IMR-90 (cell line): ENCODE measurements around the gene PPP6R1. TPM values are rescaled to one million over a fixed set of nuclear protein-coding genes. Genes with fewer than 3 reads are reported as not detected.

Experiments used
- ATAC-seq: fragments of 200-7000 bp; cut with Tn5 transposase; 2 replicates; pipeline ENCODE4 v1.9.1; 2020; ENCODE audit warnings: low read depth, mild to moderate bottlenecking, moderate library complexity
- BruUV-seq: library from RNA; stranded (reverse); fragments of 400-500 nt; replicated peaks from 2 replicates; lab custom pipeline; 2021; lab: Mats Ljungman, UMichigan
- CTCF ChIA-PET: fragments of 300-600 bp; formaldehyde crosslinking; extraction: SDS; loops from one replicate; lab custom pipeline; 2021; ENCODE audit warnings: antibody characterized with exemption; lab: Yijun Ruan, JAX
- POLR2A ChIA-PET: fragments of 300-600 bp; sonication (Branson Sonifier 250); formaldehyde crosslinking; loops from one replicate; lab custom pipeline; 2022; ENCODE audit warnings: antibody characterized with exemption; ENCODE audit not compliant: unreplicated experiment; lab: Charles Lee
- DNase-seq: peaks from one replicate; pipeline ENCODE4 v3.0.0; 2013
- H2AFZ ChIP-seq: replicated peaks from 2 replicates; pipeline ENCODE3; 2013; ENCODE audit warnings: low read length, mild to moderate bottlenecking; ENCODE audit not compliant: poor library complexity
- H2AK5ac ChIP-seq: 2 replicates; pipeline ENCODE4 v1.6.1; 2013; ENCODE audit warnings: low read depth, low read length, inconsistent platforms
- H2AK9ac ChIP-seq: replicated peaks from 2 replicates; pipeline ENCODE3; 2013; ENCODE audit warnings: mild to moderate bottlenecking, low read depth, low read length, moderate library complexity; ENCODE audit not compliant: poor library complexity
- H2BK120ac ChIP-seq: 2 replicates; pipeline ENCODE4 v1.6.1; 2013; ENCODE audit warnings: low read depth, low read length, inconsistent platforms
- H2BK15ac ChIP-seq: 3 replicates; pipeline ENCODE4 v1.6.1; 2013; ENCODE audit warnings: low read depth, low read length, inconsistent platforms
- H2BK20ac ChIP-seq: 2 replicates; pipeline ENCODE4 v1.6.1; 2013; ENCODE audit warnings: low read depth, mild to moderate bottlenecking, inconsistent platforms, low read length, moderate library complexity
- H2BK5ac ChIP-seq: 2 replicates; pipeline ENCODE4 v1.6.1; 2013; ENCODE audit warnings: mild to moderate bottlenecking, low read depth, low read length, inconsistent platforms; ENCODE audit not compliant: poor library complexity, severe bottlenecking
- H3K14ac ChIP-seq: replicated peaks from 2 replicates; pipeline ENCODE4 v1.6.1; 2013; ENCODE audit warnings: low read depth, low read length, inconsistent platforms
- H3K18ac ChIP-seq: 2 replicates; pipeline ENCODE4 v1.6.1; 2013; ENCODE audit warnings: low read depth, low read length, control low read depth
- H3K23ac ChIP-seq: 2 replicates; pipeline ENCODE4 v1.6.1; 2013; ENCODE audit warnings: low read depth, low read length, inconsistent platforms
- H3K27ac ChIP-seq: 2 replicates; pipeline ENCODE4 v1.5.1; 2013; ENCODE audit warnings: mild to moderate bottlenecking, control low read depth, low read length; ENCODE audit not compliant: insufficient read depth
- H3K27me3 ChIP-seq: 2 replicates; pipeline ENCODE4 v1.6.1; 2013; ENCODE audit warnings: low read length; ENCODE audit not compliant: control insufficient read depth, insufficient read depth
- H3K36me3 ChIP-seq: 2 replicates; pipeline ENCODE4 v1.6.1; 2013; ENCODE audit warnings: low read length, mixed read lengths; ENCODE audit not compliant: control insufficient read depth, insufficient read depth
- H3K4ac ChIP-seq: 2 replicates; pipeline ENCODE4 v1.6.1; 2013; ENCODE audit warnings: low read depth, low read length, inconsistent platforms
- H3K4me1 ChIP-seq: 2 replicates; pipeline ENCODE4 v1.6.1; 2013; ENCODE audit warnings: low read length, mixed read lengths; ENCODE audit not compliant: control insufficient read depth, insufficient read depth
- H3K4me2 ChIP-seq: 2 replicates; pipeline ENCODE4 v1.6.1; 2013; ENCODE audit warnings: low read depth, mild to moderate bottlenecking, control low read depth, low read length, moderate library complexity
- H3K4me3 ChIP-seq: 2 replicates; pipeline ENCODE4 v1.5.1; 2013; ENCODE audit warnings: low read depth, mild to moderate bottlenecking, control low read depth, low read length, moderate library complexity; ENCODE audit not compliant: insufficient read depth
- H3K56ac ChIP-seq: 2 replicates; pipeline ENCODE4 v1.6.1; 2013; ENCODE audit warnings: low read length, inconsistent platforms; ENCODE audit not compliant: insufficient read depth; ENCODE audit errors: extremely low read depth
- H3K79me1 ChIP-seq, 2 experiments: 2 replicates each; pipeline ENCODE4 v1.6.1; 2013; ENCODE audit warnings: low read length in 2 of 2, inconsistent platforms in 1 of 2, low read depth in 1 of 2
- H3K9ac ChIP-seq: 2 replicates; pipeline ENCODE4 v1.6.1; 2013; ENCODE audit warnings: low read depth, low read length, control low read depth
- H3K9me1 ChIP-seq: 2 replicates; pipeline ENCODE4 v1.6.1; 2013; ENCODE audit warnings: low read length, inconsistent platforms; ENCODE audit not compliant: insufficient read depth
- H3K9me3 ChIP-seq: 2 replicates; pipeline ENCODE4 v1.6.1; 2013; ENCODE audit warnings: low read length; ENCODE audit not compliant: control insufficient read depth, insufficient read depth
- H4K20me1 ChIP-seq: 2 replicates; pipeline ENCODE4 v1.6.1; 2013; ENCODE audit warnings: low read length, inconsistent platforms; ENCODE audit not compliant: insufficient read depth
- H4K5ac ChIP-seq: 2 replicates; pipeline ENCODE4 v1.6.1; 2013; ENCODE audit warnings: mild to moderate bottlenecking, low read depth, low read length, control low read depth
- H4K8ac ChIP-seq, 2 experiments: 2 replicates each; pipeline ENCODE4 v1.6.1; 2013; ENCODE audit warnings: low read depth in 2 of 2, low read length in 2 of 2, control low read depth in 1 of 2, inconsistent platforms in 1 of 2
- H4K91ac ChIP-seq: 2 replicates; pipeline ENCODE4 v1.6.1; 2013; ENCODE audit warnings: low read depth, low read length, inconsistent platforms; ENCODE audit not compliant: insufficient read depth
- BHLHE40 ChIP-seq: fragments of 150-350 bp; IDR thresholded peaks from 2 replicates; pipeline ENCODE4 v1.6.1; 2016; ENCODE audit warnings: mild to moderate bottlenecking, low read depth, low read length
- ELK1 ChIP-seq: fragments of 150-350 bp; IDR thresholded peaks from 2 replicates; pipeline ENCODE4 v1.6.1; 2016; ENCODE audit warnings: low read depth, mild to moderate bottlenecking, low read length, moderate library complexity, borderline replicate concordance
- FOS ChIP-seq: fragments of 150-350 bp; IDR thresholded peaks from 2 replicates; pipeline ENCODE4 v1.6.1; 2016; ENCODE audit warnings: low read depth, low read length
- RAD21 ChIP-seq: IDR thresholded peaks from 2 replicates; pipeline ENCODE4 v1.6.1; 2012; ENCODE audit warnings: low read length, improper control_type of control experiment
- RCOR1 ChIP-seq: IDR thresholded peaks from 2 replicates; pipeline ENCODE4 v1.6.1; 2012; ENCODE audit warnings: mild to moderate bottlenecking, low read length, improper control_type of control experiment; ENCODE audit not compliant: insufficient replicate concordance
- SMC3 ChIP-seq: fragments of 150-350 bp; IDR thresholded peaks from 2 replicates; pipeline ENCODE4 v1.6.1; 2016; ENCODE audit warnings: low read depth, mild to moderate bottlenecking, antibody characterized with exemption, low read length, moderate library complexity
- USF2 ChIP-seq: fragments of 150-350 bp; IDR thresholded peaks from 2 replicates; pipeline ENCODE4 v1.6.1; 2017; ENCODE audit warnings: mild to moderate bottlenecking, antibody characterized with exemption, low read length, low read depth
- WGBS, 2 experiments: methylation state at CpG; one replicate each; pipeline versions ENCODE4 v1.1.5 to v1.1.7; 2013; ENCODE audit warnings: missing lambda C conversion rate in 2 of 2; ENCODE audit not compliant: insufficient read length in 1 of 2; ENCODE audit errors: extremely low coverage in 2 of 2; 5-methylcytosine and 5-hydroxymethylcytosine counted together
- dilution Hi-C: fragments of 300-500 bp; cut with HindIII; formaldehyde crosslinking; loops from one replicate; pipeline ENCODE4 v1.14.3; 2018; ENCODE audit warnings: low sequenced_read_pairs; ENCODE audit not compliant: unreplicated experiment
- in situ Hi-C: fragments of 300-500 bp; cut with MboI; formaldehyde crosslinking; loops from 3 replicates; pipeline ENCODE4 v1.14.3; 2019; ENCODE audit warnings: low sequenced_read_pairs, inconsistent platforms, mixed read lengths
- intact Hi-C: fragments of 100-400 bp; cut with micrococcal nuclease; formaldehyde crosslinking; loops from 2 replicates; pipeline ENCODE4 v1.10.0; 2022
- polyA plus RNA-seq, 3 experiments: library from polyadenylated mRNA; depleted of rRNA; stranded (reverse); fragments of >200 nt; gene quantifications; 2 replicates each; pipeline ENCODE4 v1.2.3, GENCODE V29; 2012; ENCODE audit warnings: low replicate concordance in 1 of 3
- total RNA-seq: library from RNA; depleted of rRNA; stranded (reverse); fragments of >200 nt; gene quantifications from 2 replicates; pipeline ENCODE4 v1.2.3, GENCODE V29; 2012
- TF ChIP-seq, protein P1 (sequence below): conservative IDR thresholded peaks from 2 replicates; pipeline ENCODE4 v1.5.1; 2012; ENCODE audit warnings: mild to moderate bottlenecking, low read depth, low read length, improper control_type of control experiment

PPP6R1 gene
- total and polyA plus RNA-seq, 2 of the 4 experiments (the other 2 are of a cell fraction), result 19.9 to 50.2 TPM

DNA sequence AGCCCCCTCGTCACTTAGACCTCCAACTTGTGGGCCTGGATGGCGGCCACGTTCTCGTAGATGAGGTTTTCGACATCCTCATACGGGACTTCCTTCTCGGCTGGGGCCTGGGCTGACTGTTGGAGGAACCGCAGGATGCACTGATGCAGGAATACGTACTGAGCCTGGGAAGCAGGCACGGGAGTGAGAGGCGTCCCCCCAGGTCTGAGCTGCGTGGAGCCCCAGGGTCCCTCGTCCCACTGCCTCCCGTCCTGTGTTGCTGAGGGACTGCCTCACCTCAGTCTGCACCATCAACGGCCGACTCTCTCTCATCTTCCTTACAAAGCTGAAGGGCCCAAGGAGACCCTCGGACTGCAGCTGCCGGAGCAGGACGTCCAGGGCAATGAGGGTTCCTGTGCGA is 77.1 kb downstream of the PPP6R1 start:
- H3K27me3 ChIP-seq, result peaks cover 37% of the 10 kb centered on the region
- ChIA-PET CTCF (no interaction called here), POLR2A (no interaction called here)
- H3K36me3 ChIP-seq, result no peaks in the 10 kb centered on the region
- ATAC-seq, result no peak
- peaks cover 8% of the 10 kb centered on the region; the same call in 1 of the 2 replicates for H4K20me1 ChIP-seq
- no TSS peak for BruUV-seq
- no peak overlapping the region for H2BK20ac ChIP-seq
- no peaks in the 10 kb centered on the region for H3K9me3 ChIP-seq
- no peak overlapping the region for H3K4me2 ChIP-seq
- H3K9me1 ChIP-seq, result no peaks in the 10 kb centered on the region
- H3K23ac ChIP-seq, result no peak overlapping the region
- H2BK15ac ChIP-seq, result no peak overlapping the region
- 67% methylated on average over 10 of the region's 20 CpGs; no CpG with 5 or more reads in 1 of the 2 experiments for WGBS, 2 experiments
- H3K56ac ChIP-seq, result no peak overlapping the region
- peaks cover 4% of the 10 kb centered on the region for H3K4me1 ChIP-seq
- intact Hi-C loops (no loop called here), in situ Hi-C loops (no loop called here), dilution Hi-C loops (no loop called here)
- DNase-seq, result no peak
- H3K4ac ChIP-seq, result no peak overlapping the region
- H2AFZ ChIP-seq, result no peak overlapping the region
- H4K5ac ChIP-seq, result no peak overlapping the region
- H2BK5ac ChIP-seq, result no peak overlapping the region
- H3K9ac ChIP-seq, result no peak overlapping the region
- H2AK9ac ChIP-seq, result no peak overlapping the region
- no peak overlapping the region for H3K27ac ChIP-seq
- H3K14ac ChIP-seq, result no peak overlapping the region
- no peak overlapping the region for H3K4me3 ChIP-seq
- no peak overlapping the region for H4K8ac ChIP-seq
- H3K18ac ChIP-seq, result no peak overlapping the region
- no peak overlapping the region for H2BK120ac ChIP-seq
- TF ChIP-seq RCOR1 (no peak), ELK1 (no peak), BHLHE40 (no peak), FOS (no peak), USF2 (no peak), RAD21 (no peak), SMC3 (no peak)
- TF ChIP-seq, protein P1, sequence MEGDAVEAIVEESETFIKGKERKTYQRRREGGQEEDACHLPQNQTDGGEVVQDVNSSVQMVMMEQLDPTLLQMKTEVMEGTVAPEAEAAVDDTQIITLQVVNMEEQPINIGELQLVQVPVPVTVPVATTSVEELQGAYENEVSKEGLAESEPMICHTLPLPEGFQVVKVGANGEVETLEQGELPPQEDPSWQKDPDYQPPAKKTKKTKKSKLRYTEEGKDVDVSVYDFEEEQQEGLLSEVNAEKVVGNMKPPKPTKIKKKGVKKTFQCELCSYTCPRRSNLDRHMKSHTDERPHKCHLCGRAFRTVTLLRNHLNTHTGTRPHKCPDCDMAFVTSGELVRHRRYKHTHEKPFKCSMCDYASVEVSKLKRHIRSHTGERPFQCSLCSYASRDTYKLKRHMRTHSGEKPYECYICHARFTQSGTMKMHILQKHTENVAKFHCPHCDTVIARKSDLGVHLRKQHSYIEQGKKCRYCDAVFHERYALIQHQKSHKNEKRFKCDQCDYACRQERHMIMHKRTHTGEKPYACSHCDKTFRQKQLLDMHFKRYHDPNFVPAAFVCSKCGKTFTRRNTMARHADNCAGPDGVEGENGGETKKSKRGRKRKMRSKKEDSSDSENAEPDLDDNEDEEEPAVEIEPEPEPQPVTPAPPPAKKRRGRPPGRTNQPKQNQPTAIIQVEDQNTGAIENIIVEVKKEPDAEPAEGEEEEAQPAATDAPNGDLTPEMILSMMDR, result no peak
- no peak overlapping the region for H2AK5ac ChIP-seq
- H4K91ac ChIP-seq, result no peak overlapping the region
- H3K79me1 ChIP-seq, result no peaks in the 10 kb centered on the region
